SK-N-SH (cell line): ENCODE results near the gene PLEKHM2. TPM values are rescaled to one million over a fixed set of nuclear protein-coding genes. Genes with fewer than 3 reads are reported as not detected.

ENCODE experiments used
- CTCF ChIA-PET: fragments of 300-600, 350-600 bp; formaldehyde crosslinking; extraction: SDS; loops from one replicate; lab custom pipeline; 2021; lab: Yijun Ruan, JAX
- POLR2A ChIA-PET: fragments of 350-600 bp; sonication (Branson Sonifier 250); formaldehyde crosslinking; extraction: SDS; loops from one replicate; lab custom pipeline; 2020; ENCODE audit warnings: antibody characterized with exemption, inconsistent platforms; lab: Yijun Ruan, JAX
- DNase-seq: peaks from one replicate; pipeline ENCODE4 v3.0.0; 2012
- H2AFZ ChIP-seq: fragments of 200-600 bp; sonication (generic); 2 replicates; pipeline ENCODE4 v1.8.1; 2016; ENCODE audit warnings: antibody characterized with exemption, mild to moderate bottlenecking, low read depth
- H3F3A ChIP-seq: fragments of 200-600 bp; sonication (generic); replicated peaks from 2 replicates; pipeline ENCODE3; 2016; ENCODE audit warnings: antibody characterized with exemption, mild to moderate bottlenecking; ENCODE audit not compliant: insufficient read depth
- H3K27ac ChIP-seq, 2 experiments: fragments of 200-500 bp in 1 of 2; fragments of 200-600 bp in 1 of 2; sonication (Bioruptor generic) in 1 of 2; sonication (generic), shearing (Covaris generic) in 1 of 2; 2 replicates each; pipeline versions ENCODE4 v1.5.1 to v1.6.1; 2014 to 2016; ENCODE audit warnings: low read depth in 2 of 2, inconsistent platforms in 1 of 2, low read length in 1 of 2, mild to moderate bottlenecking in 1 of 2, mixed read lengths in 1 of 2
- H3K27me3 ChIP-seq: fragments of 200-600 bp; sonication (generic), shearing (Covaris generic); 2 replicates; pipeline ENCODE4 v1.6.1; 2016; ENCODE audit warnings: mixed run types; ENCODE audit not compliant: insufficient read depth
- H3K36me3 ChIP-seq, 2 experiments: fragments of 200-500 bp in 1 of 2; fragments of 200-600 bp in 1 of 2; sonication (Bioruptor generic) in 1 of 2; sonication (generic) in 1 of 2; replicated peaks in 1 of 2; 2 replicates each; pipeline versions ENCODE3 to v1.5.1; 2014 to 2016; ENCODE audit warnings: low read length in 1 of 2, mild to moderate bottlenecking in 1 of 2; ENCODE audit not compliant: insufficient read depth in 2 of 2, control insufficient read depth in 1 of 2
- H3K4me1 ChIP-seq, 2 experiments: fragments of 200-500 bp in 1 of 2; fragments of 200-600 bp in 1 of 2; sonication (Bioruptor generic) in 1 of 2; sonication (generic), shearing (Covaris generic) in 1 of 2; 2 replicates each; pipeline versions ENCODE4 v1.5.1 to v1.6.1; 2014 to 2016; ENCODE audit warnings: low read depth in 1 of 2, low read length in 1 of 2, mixed run types in 1 of 2; ENCODE audit not compliant: insufficient read depth in 2 of 2, control insufficient read depth in 1 of 2
- H3K4me2 ChIP-seq: fragments of 200-600 bp; sonication (generic), shearing (Covaris generic); 2 replicates; pipeline ENCODE4 v1.6.1; 2017; ENCODE audit warnings: mixed run types
- H3K4me3 ChIP-seq, 2 experiments: fragments of 200-500 bp in 1 of 2; fragments of 200-600 bp in 1 of 2; sonication (Bioruptor generic) in 1 of 2; sonication (generic), shearing (Covaris generic) in 1 of 2; 2 replicates each; pipeline versions ENCODE4 v1.5.1 to v1.8.1; 2014 to 2016; ENCODE audit warnings: low read depth in 2 of 2, inconsistent platforms in 1 of 2, low read length in 1 of 2, mild to moderate bottlenecking in 1 of 2, mixed read lengths in 1 of 2, moderate library complexity in 1 of 2
- H3K79me2 ChIP-seq: fragments of 200-600 bp; sonication (generic); 2 replicates; pipeline ENCODE4 v1.8.1; 2017; ENCODE audit warnings: mild to moderate bottlenecking; ENCODE audit not compliant: insufficient read depth
- H3K9ac ChIP-seq: fragments of 200-600 bp; sonication (generic); 2 replicates; pipeline ENCODE4 v1.6.1; 2017; ENCODE audit warnings: mixed run types
- H3K9me2 ChIP-seq: fragments of 200-600 bp; sonication (generic); 2 replicates; pipeline ENCODE4 v1.6.1; 2017; ENCODE audit warnings: mixed run types
- H3K9me3 ChIP-seq: fragments of 200-600 bp; sonication (generic); 2 replicates; pipeline ENCODE4 v1.6.1; 2017; ENCODE audit warnings: mixed run types, mild to moderate bottlenecking, moderate library complexity
- H4K20me1 ChIP-seq: fragments of 200-600 bp; sonication (generic); 2 replicates; pipeline ENCODE4 v1.6.1; 2017; ENCODE audit warnings: mild to moderate bottlenecking, mixed run types; ENCODE audit not compliant: insufficient read depth
- CHD2 ChIP-seq: fragments of 150-350 bp; IDR thresholded peaks from 2 replicates; pipeline ENCODE4 v1.6.1; 2018; ENCODE audit warnings: low read length; ENCODE audit not compliant: partially characterized antibody
- CTCF ChIP-seq: fragments of 200-600 bp; sonication (generic); IDR thresholded peaks from 2 replicates; pipeline ENCODE4 v1.6.1; 2017; ENCODE audit warnings: antibody characterized with exemption, mild to moderate bottlenecking, moderate library complexity
- FOSL2 ChIP-seq: IDR thresholded peaks from 2 replicates; pipeline ENCODE4 v1.4.0; 2012; ENCODE audit warnings: low read depth, mild to moderate bottlenecking, moderate library complexity, borderline replicate concordance
- FOXM1 ChIP-seq: IDR thresholded peaks from 2 replicates; pipeline ENCODE4 v1.4.0; 2012; ENCODE audit warnings: low read depth, mild to moderate bottlenecking
- GABPA ChIP-seq: IDR thresholded peaks from 2 replicates; pipeline ENCODE4 v1.4.0; 2012; ENCODE audit warnings: low read depth, mild to moderate bottlenecking
- GATA2 ChIP-seq: sonication (generic); formaldehyde crosslinking; IDR thresholded peaks from 2 replicates; pipeline ENCODE4 v1.5.0; 2020; ENCODE audit warnings: mild to moderate bottlenecking, missing genetic modification reagents
- NFIC ChIP-seq: IDR thresholded peaks from 2 replicates; pipeline ENCODE4 v1.4.0; 2012; ENCODE audit warnings: borderline replicate concordance
- RAD21 ChIP-seq: IDR thresholded peaks from 2 replicates; pipeline ENCODE4 v1.6.1; 2012; ENCODE audit warnings: mild to moderate bottlenecking, low read length
- RCOR1 ChIP-seq: fragments of 150-350 bp; IDR thresholded peaks from 2 replicates; pipeline ENCODE4 v1.6.1; 2017; ENCODE audit warnings: antibody characterized with exemption, low read length
- REST ChIP-seq: IDR thresholded peaks from 2 replicates; pipeline ENCODE4 v1.6.1; 2012; ENCODE audit warnings: mild to moderate bottlenecking, low read depth, low read length, moderate library complexity
- SIN3A ChIP-seq: IDR thresholded peaks from 2 replicates; pipeline ENCODE4 v1.6.1; 2012; ENCODE audit warnings: low read depth, mild to moderate bottlenecking, low read length, moderate library complexity, borderline replicate concordance
- TCF12 ChIP-seq: IDR thresholded peaks from 2 replicates; pipeline ENCODE4 v1.4.0; 2012
- USF2 ChIP-seq: fragments of 150-350 bp; IDR thresholded peaks from 2 replicates; pipeline ENCODE4 v1.6.1; 2017; ENCODE audit warnings: antibody characterized with exemption, low read length, low read depth, borderline replicate concordance
- YY1 ChIP-seq: IDR thresholded peaks from 2 replicates; pipeline ENCODE4 v1.4.0; 2012; ENCODE audit warnings: low read depth, mild to moderate bottlenecking
- WGBS: methylation state at CpG from one replicate; pipeline ENCODE4 v1.1.6; 2017; ENCODE audit warnings: low lambda C conversion rate; 5-methylcytosine and 5-hydroxymethylcytosine counted together
- polyA plus RNA-seq, 3 experiments: library from polyadenylated mRNA; depleted of rRNA; stranded (reverse); fragments of >200 nt; gene quantifications; 2 replicates each; pipeline ENCODE4 v1.2.3, GENCODE V29; 2012

PLEKHM2 gene
- polyA plus RNA-seq, 1 of the 3 experiments (the other 2 are of a cell fraction): 38.9 TPM

- Histone ChIP-seq H4K20me1 (peaks cover 20% of the 10 kb centered on the region), H3K4me1 (no peaks in the 10 kb centered on the region), H2AFZ (no peak overlapping the region), H3K79me2 (peaks cover 99% of the 10 kb centered on the region), H3K9ac (no peak overlapping the region), H3K27me3 (no peaks in the 10 kb centered on the region), H3K4me2 (no peak overlapping the region), H3K36me3 (no peaks in the 10 kb centered on the region), H3K9me2 (no peaks in the 10 kb centered on the region), H3K4me3 (no peak overlapping the region), H3F3A (no peaks in the 10 kb centered on the region), H3K27ac (no peak overlapping the region), H3K9me3 (no peaks in the 10 kb centered on the region)
- no peak for DNase-seq
- ChIA-PET CTCF (no interaction called here), POLR2A (no interaction called here)
- no peak for TF ChIP-seq YY1
- TF ChIP-seq NFIC: no peak
- 93% methylated on average over 11 of the region's 11 CpGs for WGBS
Observed at GRCh38 chr1:15691434-15692032, 7.4 kb downstream of the PLEKHM2 start.

GRCh38 chr1:15692121-15692682 lies 8.1 kb downstream of the PLEKHM2 start:
- Histone ChIP-seq H3K79me2 (peaks cover 96% of the 10 kb centered on the region), H3K9me3 (no peaks in the 10 kb centered on the region), H3K9ac (no peak overlapping the region), H3K27me3 (no peaks in the 10 kb centered on the region), H3K4me3 (no peak overlapping the region), H3K4me1 (no peaks in the 10 kb centered on the region), H3K36me3 (no peaks in the 10 kb centered on the region), H2AFZ (no peak overlapping the region), H3K4me2 (no peak overlapping the region), H3K9me2 (no peaks in the 10 kb centered on the region), H3F3A (no peaks in the 10 kb centered on the region), H3K27ac (no peak overlapping the region), H4K20me1 (peaks cover 23% of the 10 kb centered on the region)
- POLR2A ChIA-PET: no interaction called here
- CTCF ChIA-PET: no interaction called here
- 96% methylated on average over 5 of the region's 5 CpGs for WGBS
- no peak for DNase-seq
- TF ChIP-seq RCOR1: no peak
- TF ChIP-seq CTCF: no peak
- no peak for TF ChIP-seq SIN3A
- no peak for TF ChIP-seq CHD2
- no peak for TF ChIP-seq USF2
- no peak for TF ChIP-seq TCF12
- TF ChIP-seq FOXM1: no peak
- no peak for TF ChIP-seq GATA2 (CRISPR knock-in tag)
- TF ChIP-seq GABPA: no peak
- TF ChIP-seq RAD21: no peak
- TF ChIP-seq FOSL2: no peak
- no peak for TF ChIP-seq REST
